CD14-positive monocyte (primary cell): Measurements from ENCODE around the gene MYL4. TPM values are rescaled to one million over a fixed set of nuclear protein-coding genes. Genes with fewer than 3 reads are reported as not detected.
"Not testable (repeated sequence)": the region's sequence is repeated elsewhere in the genome, so short reads cannot be mapped to it uniquely, and the experiment has no call there.

Experiments used
- DNase-seq, 3 donors: peaks; one replicate each; pipeline ENCODE4 v3.0.0-alpha.2; 2011 to 2022
- H2AFZ ChIP-seq: 2 replicates; pipeline ENCODE4 v1.6.0; 2012; ENCODE audit warnings: mild to moderate bottlenecking, low read depth, low read length, inconsistent platforms; ENCODE audit not compliant: insufficient read depth, poor library complexity, severe bottlenecking
- H3K27ac ChIP-seq, 2 donors: 1 replicate in 1 of 2; 2 replicates in 1 of 2; pipeline ENCODE4 v1.5.1; 2012 to 2013; ENCODE audit warnings: low read length in 2 of 2, control low read depth in 1 of 2, inconsistent platforms in 1 of 2, low read depth in 1 of 2, mild to moderate bottlenecking in 1 of 2
- H3K27me3 ChIP-seq, 2 donors: one replicate each; pipeline versions ENCODE4 v1.6.0 to v1.6.1; 2011 to 2013; ENCODE audit warnings: low read length in 2 of 2; ENCODE audit not compliant: control insufficient read depth in 2 of 2, insufficient read depth in 2 of 2
- H3K36me3 ChIP-seq, 2 donors: replicated peaks in 1 of 2; 1 replicate in 1 of 2; 2 replicates in 1 of 2; pipeline versions ENCODE4 v1.5.1 to v1.6.1; 2012 to 2013; ENCODE audit warnings: low read length in 2 of 2, control low read depth in 1 of 2, inconsistent platforms in 1 of 2, mild to moderate bottlenecking in 1 of 2; ENCODE audit not compliant: insufficient read depth in 2 of 2, control insufficient read depth in 1 of 2
- H3K4me1 ChIP-seq, 2 donors: 1 replicate in 1 of 2; 2 replicates in 1 of 2; pipeline versions ENCODE4 v1.5.1 to v1.6.1; 2012 to 2013; ENCODE audit warnings: low read length in 2 of 2, control low read depth in 1 of 2, inconsistent platforms in 1 of 2, mild to moderate bottlenecking in 1 of 2, moderate library complexity in 1 of 2; ENCODE audit not compliant: insufficient read depth in 2 of 2, control insufficient read depth in 1 of 2
- H3K4me2 ChIP-seq: replicated peaks from 2 replicates; pipeline ENCODE3; 2012; ENCODE audit warnings: low read length, moderate library complexity, mild to moderate bottlenecking; ENCODE audit not compliant: poor library complexity, severe bottlenecking; ENCODE audit errors: extremely low read depth
- H3K4me3 ChIP-seq, 3 experiments: fragments of 200-600 bp in 1 of 3; sonication (generic) in 1 of 3; replicated peaks in 1 of 3; 1 replicate in 2 of 3; 2 replicates in 1 of 3; pipeline ENCODE4 v1.5.1; 2011 to 2013; ENCODE audit warnings: low read length in 3 of 3, mild to moderate bottlenecking in 3 of 3, control low read depth in 2 of 3, low read depth in 2 of 3, inconsistent platforms in 1 of 3, moderate library complexity in 1 of 3
- H3K79me2 ChIP-seq: 2 replicates; pipeline ENCODE4 v1.6.0; 2012; ENCODE audit warnings: mild to moderate bottlenecking, control low read depth, inconsistent platforms, low read length, moderate library complexity; ENCODE audit not compliant: insufficient read depth
- H3K9ac ChIP-seq: 2 replicates; pipeline ENCODE4 v1.6.0; 2017; ENCODE audit warnings: low read length, mild to moderate bottlenecking; ENCODE audit not compliant: insufficient read depth, poor library complexity, severe bottlenecking
- H3K9me3 ChIP-seq, 2 donors: replicated peaks in 1 of 2; 1 replicate in 1 of 2; 2 replicates in 1 of 2; pipeline versions ENCODE4 v1.5.1 to v1.6.1; 2012 to 2013; ENCODE audit warnings: low read length in 2 of 2, control low read depth in 1 of 2; ENCODE audit not compliant: control insufficient read depth in 1 of 2, insufficient read depth in 1 of 2
- H4K20me1 ChIP-seq: 2 replicates; pipeline ENCODE4 v1.6.0; 2012; ENCODE audit warnings: mild to moderate bottlenecking, low read length, control low read depth, moderate library complexity; ENCODE audit not compliant: insufficient read depth
- H3K27ac Mint-ChIP-seq, 7 donors: one replicate each; pipeline ENCODE4 v1.8.0; 2020; ENCODE audit warnings: mild to moderate bottlenecking in 7 of 7, mixed read lengths in 7 of 7, moderate library complexity in 6 of 7, inconsistent platforms in 2 of 7
- H3K27me3 Mint-ChIP-seq, 3 donors: one replicate each; pipeline ENCODE4 v1.8.0; 2021 to 2022; ENCODE audit warnings: low read depth in 3 of 3, mild to moderate bottlenecking in 3 of 3, mixed read lengths in 3 of 3, moderate library complexity in 3 of 3, inconsistent platforms in 1 of 3
- H3K36me3 Mint-ChIP-seq, 2 donors: one replicate each; pipeline ENCODE4 v1.8.0; 2020; ENCODE audit warnings: mixed read lengths in 2 of 2, inconsistent platforms in 1 of 2, mild to moderate bottlenecking in 1 of 2
- H3K4me1 Mint-ChIP-seq: one replicate; pipeline ENCODE4 v1.8.0; 2020; ENCODE audit warnings: mild to moderate bottlenecking, mixed read lengths
- H3K4me3 Mint-ChIP-seq, 2 donors: one replicate each; pipeline ENCODE4 v1.8.0; 2020; ENCODE audit warnings: mild to moderate bottlenecking in 2 of 2, mixed read lengths in 2 of 2, moderate library complexity in 1 of 2
- H3K9me3 Mint-ChIP-seq, 7 donors: one replicate each; pipeline ENCODE4 v1.8.0; 2020 to 2022; ENCODE audit warnings: mixed read lengths in 7 of 7, mild to moderate bottlenecking in 6 of 7, moderate library complexity in 6 of 7, inconsistent platforms in 2 of 7
- WGBS: methylation state at CpG from one replicate; pipeline ENCODE4 v1.1.5; 2013; ENCODE audit warnings: missing lambda C conversion rate; ENCODE audit not compliant: insufficient coverage; 5-methylcytosine and 5-hydroxymethylcytosine counted together
- intact Hi-C, 2 donors: fragments of 100-400 bp; cut with micrococcal nuclease; formaldehyde crosslinking; loops; one replicate each; pipeline versions ENCODE4 v1.15.0 to v1.15.1; 2023
- polyA plus RNA-seq, 3 donors: library from polyadenylated mRNA; depleted of rRNA in 1 of 3; unstranded in 2 of 3; stranded (reverse) in 1 of 3; fragments of 300-500 nt in 2 of 3; fragments of >200 nt in 1 of 3; fragmentation: Illumina TruSeq in 2 of 3; gene quantifications; 1 replicate in 2 of 3; 2 replicates in 1 of 3; pipeline ENCODE4 v1.2.3, GENCODE V29; 2012 to 2021
- TF ChIP-seq, protein P1 (sequence below): fragments of 200-600 bp; IDR thresholded peaks from one replicate; pipeline ENCODE4 v1.8.0; 2022; ENCODE audit warnings: antibody characterized with exemption, mild to moderate bottlenecking

MYL4 gene
- polyA plus RNA-seq, 3 donors, result 0.43 TPM; not detected in 2

DNA sequence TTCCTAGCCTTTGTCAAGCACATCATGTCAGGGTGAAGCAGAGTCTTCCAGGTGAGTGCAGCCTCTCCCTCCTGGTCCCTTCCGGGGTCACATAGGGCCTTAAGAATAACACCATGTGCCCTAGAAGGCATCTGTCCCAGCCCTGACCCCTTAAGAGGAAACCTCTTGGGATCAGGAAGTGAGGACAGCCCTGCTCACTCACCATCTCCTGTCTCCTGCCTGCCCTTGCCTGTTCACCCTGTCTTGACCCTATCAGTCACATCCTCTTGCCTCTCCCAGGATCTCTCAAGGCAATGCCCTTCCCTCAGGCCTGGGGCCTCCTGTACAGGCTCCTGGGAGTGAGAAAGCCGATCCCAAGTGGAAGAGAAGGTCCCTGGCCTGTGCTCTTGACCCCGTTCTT is 13.9 kb downstream of the MYL4 start:
- no CpG with 5 or more reads among the region's 3 CpGs for WGBS
- Histone ChIP-seq H3K36me3 (no peaks in the 10 kb centered on the region), H3K9ac (no peak overlapping the region), H4K20me1 (no peaks in the 10 kb centered on the region), H3K4me1 (peaks cover 8 to 16% of the 10 kb centered on the region in 2 donors), H2AFZ (no peak overlapping the region), H3K9me3 (peaks cover 0 to 4% of the 10 kb centered on the region in 2 donors), H3K27ac (no peak overlapping the region), H3K27me3 (peaks cover 4 to 10% of the 10 kb centered on the region in 2 donors), H3K4me2 (no peak overlapping the region), H3K4me3 (no peak overlapping the region), H3K79me2 (no peaks in the 10 kb centered on the region)
- no peak overlapping the region for H3K4me3 Mint-ChIP-seq
- no peak overlapping the region for H3K27ac Mint-ChIP-seq
- no peaks in the 10 kb centered on the region for H3K36me3 Mint-ChIP-seq
- peaks cover 0 to 11% (median 3%) of the 10 kb centered on the region in 7 donors for H3K9me3 Mint-ChIP-seq
- no peak for DNase-seq
- intact Hi-C loops, result no loop called here
- peaks cover 7 to 26% (median 18%) of the 10 kb centered on the region in 3 donors for H3K27me3 Mint-ChIP-seq
- TF ChIP-seq, protein P1, sequence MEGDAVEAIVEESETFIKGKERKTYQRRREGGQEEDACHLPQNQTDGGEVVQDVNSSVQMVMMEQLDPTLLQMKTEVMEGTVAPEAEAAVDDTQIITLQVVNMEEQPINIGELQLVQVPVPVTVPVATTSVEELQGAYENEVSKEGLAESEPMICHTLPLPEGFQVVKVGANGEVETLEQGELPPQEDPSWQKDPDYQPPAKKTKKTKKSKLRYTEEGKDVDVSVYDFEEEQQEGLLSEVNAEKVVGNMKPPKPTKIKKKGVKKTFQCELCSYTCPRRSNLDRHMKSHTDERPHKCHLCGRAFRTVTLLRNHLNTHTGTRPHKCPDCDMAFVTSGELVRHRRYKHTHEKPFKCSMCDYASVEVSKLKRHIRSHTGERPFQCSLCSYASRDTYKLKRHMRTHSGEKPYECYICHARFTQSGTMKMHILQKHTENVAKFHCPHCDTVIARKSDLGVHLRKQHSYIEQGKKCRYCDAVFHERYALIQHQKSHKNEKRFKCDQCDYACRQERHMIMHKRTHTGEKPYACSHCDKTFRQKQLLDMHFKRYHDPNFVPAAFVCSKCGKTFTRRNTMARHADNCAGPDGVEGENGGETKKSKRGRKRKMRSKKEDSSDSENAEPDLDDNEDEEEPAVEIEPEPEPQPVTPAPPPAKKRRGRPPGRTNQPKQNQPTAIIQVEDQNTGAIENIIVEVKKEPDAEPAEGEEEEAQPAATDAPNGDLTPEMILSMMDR, result no peak
- peaks cover 30% of the 10 kb centered on the region for H3K4me1 Mint-ChIP-seq

DNA sequence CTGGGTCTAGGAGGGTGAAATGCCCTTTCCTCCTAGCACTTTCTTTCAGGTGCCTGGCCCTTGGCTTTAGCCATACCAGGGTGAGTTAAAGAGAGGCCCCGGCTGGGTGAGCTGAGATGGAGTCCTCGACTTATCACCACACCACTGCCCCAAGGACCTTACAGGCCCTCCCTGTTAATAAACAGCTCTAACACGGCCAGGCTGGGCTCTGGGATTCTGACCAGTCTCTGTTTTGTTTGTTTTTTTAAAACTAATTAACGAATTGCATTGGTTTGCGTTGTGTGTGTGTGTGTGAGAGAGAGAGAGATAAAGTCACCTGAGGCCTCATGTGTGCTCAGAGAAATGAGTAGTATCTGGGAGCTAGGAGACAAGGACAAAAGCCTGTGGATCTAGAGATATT is 14.3 kb downstream of the MYL4 start:
- WGBS, result 100% methylated on average over 2 of the region's 5 CpGs

DNA sequence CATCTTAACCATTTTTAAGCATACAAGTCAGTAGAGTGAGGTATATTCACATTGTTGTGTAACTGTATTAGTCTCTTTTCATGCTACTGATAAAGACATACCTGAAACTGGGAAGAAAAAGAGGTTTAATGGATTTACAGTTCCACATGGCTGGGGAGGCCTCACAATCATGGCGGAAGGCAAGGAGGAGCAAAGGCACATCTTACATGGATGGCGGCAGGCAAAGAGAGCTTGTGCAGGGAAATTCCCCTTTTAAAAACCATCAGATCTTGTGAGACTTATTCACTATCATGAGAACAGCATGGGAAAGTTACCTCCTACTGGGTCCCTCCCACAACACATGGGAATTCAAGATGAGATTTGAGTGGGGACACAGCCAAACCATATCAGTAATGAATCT is 14.9 kb downstream of the MYL4 start:
- H3K27ac ChIP-seq, H3K9ac ChIP-seq, H3K4me2 ChIP-seq, H3K27ac Mint-ChIP-seq, H3K4me3 Mint-ChIP-seq, intact Hi-C loops, H3K79me2 ChIP-seq, H3K36me3 Mint-ChIP-seq, H2AFZ ChIP-seq, DNase-seq, H3K4me3 ChIP-seq, H3K36me3 ChIP-seq, H3K9me3 ChIP-seq, H4K20me1 ChIP-seq: not testable (repeated sequence)
- peaks cover 4 to 10% of the 10 kb centered on the region in 2 donors for H3K27me3 ChIP-seq
- H3K27me3 Mint-ChIP-seq, result peaks cover 10 to 25% (median 20%) of the 10 kb centered on the region in 3 donors
- no CpG with 5 or more reads among the region's 2 CpGs for whole genome bisulfite sequencing
- peaks cover 8 to 16% of the 10 kb centered on the region in 2 donors for H3K4me1 ChIP-seq
- H3K4me1 Mint-ChIP-seq, result peaks cover 23% of the 10 kb centered on the region
- peaks cover 0 to 11% (median 3%) of the 10 kb centered on the region in 7 donors for H3K9me3 Mint-ChIP-seq

More for the DNA sequence above, 14.3 kb downstream of the MYL4 start:
- Mint-ChIP-seq H3K4me1 (peaks cover 29% of the 10 kb centered on the region), H3K27ac (no peak overlapping the region), H3K36me3 (no peaks in the 10 kb centered on the region), H3K27me3 (peaks cover 7 to 26% (median 20%) of the 10 kb centered on the region in 3 donors), H3K9me3 (peaks cover 0 to 11% (median 3%) of the 10 kb centered on the region in 7 donors), H3K4me3 (no peak overlapping the region)
- Histone ChIP-seq H3K36me3 (no peaks in the 10 kb centered on the region), H3K27ac (no peak overlapping the region), H3K4me2 (no peak overlapping the region), H3K4me1 (peaks cover 8 to 16% of the 10 kb centered on the region in 2 donors), H3K9me3 (peaks cover 0 to 4% of the 10 kb centered on the region in 2 donors), H4K20me1 (no peaks in the 10 kb centered on the region), H3K4me3 (no peak overlapping the region), H3K27me3 (peaks cover 4 to 10% of the 10 kb centered on the region in 2 donors), H3K79me2 (no peaks in the 10 kb centered on the region), H2AFZ (no peak overlapping the region), H3K9ac (no peak overlapping the region)
- TF ChIP-seq, protein P1, result no peak
- DNase-seq, result no peak
- intact Hi-C loops, result no loop called here
